ENCODE results near the gene CLMN. TPM values are rescaled to one million over a fixed set of nuclear protein-coding genes. Genes with fewer than 3 reads are reported as not detected.

CLMN gene
- total RNA-seq, 2 donors from 2014 or later: 24.6 to 39.3 TPM

GRCh38 chr14:95295600-95296376, 23.9 kb downstream of the CLMN start:
- DNase-seq (ENCODE audit: low spot score): no peak
- WGBS: over 99% methylated on average over 6 of the region's 6 CpGs
- Histone ChIP-seq H3K9me3 (no peaks in the 10 kb centered on the region), H3K4me1 (replicated peaks) (no peaks in the 10 kb centered on the region), H3K27ac (no peak overlapping the region), H3K36me3 (no peaks in the 10 kb centered on the region), H3K4me3 (no peak overlapping the region), H3K27me3 (replicated peaks; ENCODE audit: insufficient read depth) (no peaks in the 10 kb centered on the region)
- no peak for TF ChIP-seq CTCF (IDR thresholded peaks at IDR 0.05)
- TF ChIP-seq POLR2AphosphoS5 (IDR thresholded peaks at IDR 0.05): no peak
- TF ChIP-seq POLR2A (IDR thresholded peaks at IDR 0.05): no peak
- intact Hi-C loops (cut with DNase I): no loop called here

GRCh38 chr14:95294834-95295599, 24.7 kb downstream of the CLMN start:
- Histone ChIP-seq H3K4me1 (replicated peaks) (no peaks in the 10 kb centered on the region), H3K27ac (no peak overlapping the region), H3K27me3 (replicated peaks; ENCODE audit: insufficient read depth) (no peaks in the 10 kb centered on the region), H3K4me3 (no peak overlapping the region), H3K36me3 (no peaks in the 10 kb centered on the region), H3K9me3 (no peaks in the 10 kb centered on the region)
- TF ChIP-seq POLR2A (IDR thresholded peaks at IDR 0.05) (no peak), CTCF (IDR thresholded peaks at IDR 0.05) (no peak), POLR2AphosphoS5 (IDR thresholded peaks at IDR 0.05) (no peak)
- intact Hi-C loops (cut with DNase I): no loop called here
- DNase-seq (ENCODE audit: low spot score): no peak
- WGBS: 83% methylated on average over 9 of the region's 9 CpGs

GRCh38 chr14:95294320-95294719, 25.4 kb downstream of the CLMN start:
- Histone ChIP-seq H3K9me3 (no peaks in the 10 kb centered on the region), H3K4me1 (replicated peaks) (no peaks in the 10 kb centered on the region), H3K4me3 (no peak overlapping the region), H3K27me3 (replicated peaks; ENCODE audit: insufficient read depth) (no peaks in the 10 kb centered on the region), H3K27ac (no peak overlapping the region), H3K36me3 (no peaks in the 10 kb centered on the region)
- TF ChIP-seq POLR2AphosphoS5 (IDR thresholded peaks at IDR 0.05) (no peak), POLR2A (IDR thresholded peaks at IDR 0.05) (no peak), CTCF (IDR thresholded peaks at IDR 0.05) (no peak)
- intact Hi-C loops (cut with DNase I): no loop called here
- WGBS: 78% methylated on average over 7 of the region's 7 CpGs
- no peak for DNase-seq (ENCODE audit: low spot score)

- WGBS: 91% methylated on average over 5 of the region's 5 CpGs
- H3K4me1 ChIP-seq (replicated peaks): no peaks in the 10 kb centered on the region
- DNase-seq (ENCODE audit: low spot score): no peak
- no peaks in the 10 kb centered on the region for H3K36me3 ChIP-seq
- H3K9me3 ChIP-seq: no peaks in the 10 kb centered on the region
- no peak overlapping the region for H3K4me3 ChIP-seq
- TF ChIP-seq POLR2AphosphoS5 (IDR thresholded peaks at IDR 0.05) (no peak), CTCF (IDR thresholded peaks at IDR 0.05) (no peak), POLR2A (IDR thresholded peaks at IDR 0.05) (no peak)
- intact Hi-C loops (cut with DNase I): no loop called here
- H3K27ac ChIP-seq: no peak overlapping the region
- no peaks in the 10 kb centered on the region for H3K27me3 ChIP-seq (replicated peaks; ENCODE audit: insufficient read depth)
Observed at GRCh38 chr14:95293449-95293848, 26.3 kb downstream of the CLMN start.

Data from prostate gland (tissue), 2 donors.